B cell (primary cell): ENCODE measurements around the gene BRSK2. TPM values are rescaled to one million over a fixed set of nuclear protein-coding genes. Genes with fewer than 3 reads are reported as not detected.

Experiments used
- ATAC-seq: fragments of 200-7000 bp; cut with Tn5 transposase; one replicate; pipeline ENCODE4 v1.10.0; 2021; ENCODE audit warnings: low read depth, mild to moderate bottlenecking, moderate number of reproducible peaks, moderate library complexity
- CTCF ChIA-PET: fragments of 350-600 bp; sonication (Branson Sonifier 250); formaldehyde crosslinking; loops from one replicate; lab custom pipeline; 2021; ENCODE audit warnings: antibody characterized with exemption, inconsistent platforms; lab: Charles Lee
- POLR2A ChIA-PET: fragments of 350-600 bp; sonication (Branson Sonifier 250); formaldehyde crosslinking; loops from one replicate; lab custom pipeline; 2021; ENCODE audit warnings: antibody characterized with exemption; lab: Charles Lee
- DNase-seq: peaks from one replicate; pipeline ENCODE4 v3.0.0; 2013
- H2AFZ ChIP-seq: 2 replicates; pipeline ENCODE4 v1.6.1; 2012; ENCODE audit warnings: mild to moderate bottlenecking, low read depth, low read length; ENCODE audit not compliant: insufficient read depth, poor library complexity, severe bottlenecking
- H3K27ac ChIP-seq, 2 donors: 1 replicate in 1 of 2; 2 replicates in 1 of 2; pipeline ENCODE4 v1.5.1; 2012 to 2013; ENCODE audit warnings: low read length in 2 of 2, mild to moderate bottlenecking in 2 of 2, moderate library complexity in 1 of 2
- H3K27me3 ChIP-seq, 4 experiments: fragments of 200-600 bp in 1 of 4; sonication (generic) in 1 of 4; replicated peaks in 1 of 4; 1 replicate in 2 of 4; 2 replicates in 2 of 4; pipeline versions ENCODE4 v1.6.1 to v1.7.0; 2013 to 2016; ENCODE audit warnings: low read length in 3 of 4, mild to moderate bottlenecking in 2 of 4, mixed read lengths in 1 of 4, moderate library complexity in 1 of 4; ENCODE audit not compliant: insufficient read depth in 4 of 4, control insufficient read depth in 3 of 4; ENCODE audit errors: control extremely low read depth in 1 of 4
- H3K36me3 ChIP-seq, 2 experiments: replicated peaks in 1 of 2; 1 replicate in 1 of 2; 2 replicates in 1 of 2; pipeline versions ENCODE4 v1.6.1 to v1.7.1; 2013; ENCODE audit warnings: low read length in 1 of 2; ENCODE audit not compliant: insufficient read depth in 2 of 2, control insufficient read depth in 1 of 2; ENCODE audit errors: control extremely low read depth in 1 of 2, extremely low read depth in 1 of 2
- H3K4me1 ChIP-seq, 2 donors: fragments of 200-600 bp in 1 of 2; sonication (generic) in 1 of 2; 1 replicate in 1 of 2; 2 replicates in 1 of 2; pipeline versions ENCODE4 v1.5.1 to v1.6.1; 2013 to 2017; ENCODE audit warnings: low read length in 2 of 2; ENCODE audit not compliant: control insufficient read depth in 2 of 2, insufficient read depth in 2 of 2
- H3K4me2 ChIP-seq: replicated peaks from 2 replicates; pipeline ENCODE3; 2012; ENCODE audit warnings: mild to moderate bottlenecking, low read depth, low read length; ENCODE audit not compliant: poor library complexity, severe bottlenecking
- H3K4me3 ChIP-seq, 5 experiments: fragments of 200-600 bp in 1 of 5; sonication (generic) in 1 of 5; 1 replicate in 3 of 5; 2 replicates in 2 of 5; pipeline versions ENCODE4 v1.5.1 to v1.7.0; 2011 to 2016; ENCODE audit warnings: low read length in 4 of 5, mild to moderate bottlenecking in 4 of 5, low read depth in 2 of 5, control low read depth in 1 of 5, moderate library complexity in 1 of 5; ENCODE audit not compliant: insufficient read depth in 1 of 5; ENCODE audit errors: control extremely low read depth in 1 of 5, extremely low read depth in 1 of 5
- H3K79me2 ChIP-seq: fragments of 200-600 bp; sonication (generic); one replicate; pipeline ENCODE4 v1.6.0; 2016; ENCODE audit warnings: low read length; ENCODE audit not compliant: control insufficient read depth, insufficient read depth
- H3K9ac ChIP-seq: fragments of 200-600 bp; sonication (generic); 2 replicates; pipeline ENCODE4 v1.6.1; 2017; ENCODE audit warnings: mild to moderate bottlenecking, low read length, moderate library complexity
- H3K9me3 ChIP-seq, 3 donors: one replicate each; pipeline versions ENCODE4 v1.6.1 to v1.7.1; 2013; ENCODE audit warnings: low read length in 2 of 3; ENCODE audit not compliant: control insufficient read depth in 2 of 3, insufficient read depth in 1 of 3; ENCODE audit errors: control extremely low read depth in 1 of 3
- H4K20me1 ChIP-seq: 2 replicates; pipeline ENCODE4 v1.6.0; 2012; ENCODE audit warnings: mild to moderate bottlenecking, low read length; ENCODE audit not compliant: insufficient read depth, control insufficient read depth, poor library complexity, severe bottlenecking
- H3K27ac Mint-ChIP-seq: one replicate; pipeline ENCODE4 v1.8.0; 2021; ENCODE audit warnings: mixed read lengths
- H3K27me3 Mint-ChIP-seq: one replicate; pipeline ENCODE4 v1.8.0; 2021; ENCODE audit warnings: mixed read lengths
- H3K4me1 Mint-ChIP-seq: one replicate; pipeline ENCODE4 v1.8.0; 2021; ENCODE audit warnings: mixed read lengths
- H3K4me3 Mint-ChIP-seq: one replicate; pipeline ENCODE4 v1.8.0; 2021; ENCODE audit warnings: mixed read lengths
- H3K9me3 Mint-ChIP-seq: one replicate; pipeline ENCODE4 v1.8.0; 2022; ENCODE audit warnings: mixed read lengths; ENCODE audit not compliant: insufficient read depth
- CTCF ChIP-seq: fragments of 200-600 bp; IDR thresholded peaks from one replicate; pipeline ENCODE4 v1.8.0; 2022; ENCODE audit warnings: antibody characterized with exemption, mild to moderate bottlenecking
- EZH2 ChIP-seq: IDR thresholded peaks from 2 replicates; pipeline ENCODE4 v1.6.1; 2012; ENCODE audit warnings: borderline replicate concordance, low read depth, mild to moderate bottlenecking, moderate library complexity, low read length; ENCODE audit not compliant: insufficient read depth, poor library complexity, severe bottlenecking
- WGBS: methylation state at CpG from one replicate; pipeline ENCODE4 v1.1.5; 2013; ENCODE audit warnings: missing lambda C conversion rate; ENCODE audit not compliant: insufficient coverage; 5-methylcytosine and 5-hydroxymethylcytosine counted together
- intact Hi-C: fragments of 100-400 bp; cut with micrococcal nuclease; formaldehyde crosslinking; loops from one replicate; pipeline ENCODE4 v1.10.0; 2022
- polyA plus RNA-seq: library from polyadenylated mRNA; depleted of rRNA; stranded (reverse); fragments of >200 nt; gene quantifications from 2 replicates; pipeline ENCODE4 v1.2.3, GENCODE V29; 2012
- total RNA-seq, 2 donors: library from RNA; stranded (reverse); fragments of 120-200 nt in 1 of 2; gene quantifications; 1 replicate in 1 of 2; 2 replicates in 1 of 2; pipeline versions ENCODE4 v1.2.3 to v1.2.4, GENCODE V29; 2013 to 2022

BRSK2 gene
- total and polyA plus RNA-seq, 2 donors (not counting 1 experiment from before 2014, with no cell fraction given): 0.51 to 0.79 TPM

- no peaks in the 10 kb centered on the region for H3K27me3 ChIP-seq
- no peak overlapping the region for H3K4me3 ChIP-seq
- peaks cover 0 to 1% (median 0%) of the 10 kb centered on the region in 3 donors for H3K9me3 ChIP-seq
- H4K20me1 ChIP-seq: peaks cover 69% of the 10 kb centered on the region
- no peak for ATAC-seq
- Mint-ChIP-seq H3K27me3 (no peaks in the 10 kb centered on the region), H3K4me3 (no peak overlapping the region), H3K4me1 (peaks cover 9% of the 10 kb centered on the region), H3K27ac (no peak overlapping the region), H3K9me3 (no peaks in the 10 kb centered on the region)
- no peak overlapping the region for H3K27ac ChIP-seq
- H3K4me2 ChIP-seq: no peak overlapping the region
- WGBS: 95% methylated on average over 34 of the region's 36 CpGs
- no peak overlapping the region for H3K9ac ChIP-seq
- H2AFZ ChIP-seq: no peak overlapping the region
- intact Hi-C loops: no loop called here
- ChIA-PET POLR2A (no interaction called here), CTCF (no interaction called here)
- no peak for DNase-seq
- peaks cover 0 to 47% of the 10 kb centered on the region in 2 experiments for H3K36me3 ChIP-seq
- no peak for TF ChIP-seq EZH2
- no peak for TF ChIP-seq CTCF
- peaks cover 4 to 5% of the 10 kb centered on the region in 2 donors for H3K4me1 ChIP-seq
- H3K79me2 ChIP-seq: peaks cover 25% of the 10 kb centered on the region
Measured at GRCh38 chr11:1480555-1481482, 91.1 kb downstream of the BRSK2 start.

GRCh38 chr11:1481483-1481825 lies 91.7 kb downstream of the BRSK2 start:
- Histone ChIP-seq H3K9me3 (peaks cover 0 to 8% (median 0%) of the 10 kb centered on the region in 3 donors), H3K79me2 (peaks cover 31% of the 10 kb centered on the region), H3K36me3 (peaks cover 0 to 41% of the 10 kb centered on the region in 2 experiments), H4K20me1 (peaks cover 75% of the 10 kb centered on the region), H3K4me1 (peaks cover 10 to 11% of the 10 kb centered on the region in 2 donors), H2AFZ (no peak overlapping the region), H3K9ac (no peak overlapping the region), H3K4me3 (no peak overlapping the region), H3K27ac (no peak overlapping the region), H3K27me3 (no peaks in the 10 kb centered on the region), H3K4me2 (no peak overlapping the region)
- no peak for TF ChIP-seq CTCF
- no peak for TF ChIP-seq EZH2
- no peak for ATAC-seq
- Mint-ChIP-seq H3K9me3 (no peaks in the 10 kb centered on the region), H3K4me3 (no peak overlapping the region), H3K27me3 (no peaks in the 10 kb centered on the region), H3K4me1 (peaks cover 16% of the 10 kb centered on the region), H3K27ac (no peak overlapping the region)
- intact Hi-C loops: no loop called here
- DNase-seq: no peak
- ChIA-PET CTCF (no interaction called here), POLR2A (no interaction called here)
- 100% methylated on average over 1 of the region's 2 CpGs for WGBS
